ENCODE measurements around the gene APLF.

APLF gene

GRCh38 chr2:68506170-68506569 lies 38.8 kb downstream of the APLF start:
- no peaks in the 10 kb centered on the region for H3K4me1 Mint-ChIP-seq
- peaks cover 15% of the 10 kb centered on the region for H3K36me3 Mint-ChIP-seq (ENCODE audit: low read depth)
- H3K9me3 Mint-ChIP-seq, result peaks cover 5% of the 10 kb centered on the region
- H3K4me3 Mint-ChIP-seq, result no peak overlapping the region
- H3K27me3 Mint-ChIP-seq (ENCODE audit: low read depth), result no peaks in the 10 kb centered on the region
- TF ChIP-seq, protein P1, sequence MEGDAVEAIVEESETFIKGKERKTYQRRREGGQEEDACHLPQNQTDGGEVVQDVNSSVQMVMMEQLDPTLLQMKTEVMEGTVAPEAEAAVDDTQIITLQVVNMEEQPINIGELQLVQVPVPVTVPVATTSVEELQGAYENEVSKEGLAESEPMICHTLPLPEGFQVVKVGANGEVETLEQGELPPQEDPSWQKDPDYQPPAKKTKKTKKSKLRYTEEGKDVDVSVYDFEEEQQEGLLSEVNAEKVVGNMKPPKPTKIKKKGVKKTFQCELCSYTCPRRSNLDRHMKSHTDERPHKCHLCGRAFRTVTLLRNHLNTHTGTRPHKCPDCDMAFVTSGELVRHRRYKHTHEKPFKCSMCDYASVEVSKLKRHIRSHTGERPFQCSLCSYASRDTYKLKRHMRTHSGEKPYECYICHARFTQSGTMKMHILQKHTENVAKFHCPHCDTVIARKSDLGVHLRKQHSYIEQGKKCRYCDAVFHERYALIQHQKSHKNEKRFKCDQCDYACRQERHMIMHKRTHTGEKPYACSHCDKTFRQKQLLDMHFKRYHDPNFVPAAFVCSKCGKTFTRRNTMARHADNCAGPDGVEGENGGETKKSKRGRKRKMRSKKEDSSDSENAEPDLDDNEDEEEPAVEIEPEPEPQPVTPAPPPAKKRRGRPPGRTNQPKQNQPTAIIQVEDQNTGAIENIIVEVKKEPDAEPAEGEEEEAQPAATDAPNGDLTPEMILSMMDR (IDR thresholded peaks at IDR 0.05; ENCODE audit: unreplicated experiment in 3 of 3), result no peak
- no peak overlapping the region for H3K27ac Mint-ChIP-seq

DNA sequence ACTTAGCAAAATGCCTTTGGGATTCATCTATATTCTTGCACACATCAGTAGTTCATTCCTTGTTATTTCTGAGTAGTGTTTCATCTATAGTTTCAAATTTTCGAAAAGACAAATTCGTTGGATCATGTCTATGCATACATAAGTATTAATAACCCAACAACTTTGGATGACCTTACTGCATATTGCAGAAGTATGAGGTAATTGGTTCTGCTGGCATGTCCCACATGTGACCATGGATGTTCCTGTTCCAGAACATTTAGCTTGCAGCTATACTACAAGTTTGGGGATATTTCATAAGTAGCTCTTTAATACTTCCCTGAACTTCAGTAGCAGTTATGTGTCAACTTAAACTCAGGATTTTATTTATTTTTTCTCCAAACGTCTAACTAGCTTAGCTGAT lies 44.9 kb downstream of the APLF start:
- H3K4me1 Mint-ChIP-seq, result peaks cover 10% of the 10 kb centered on the region
- peaks cover 5% of the 10 kb centered on the region for H3K9me3 Mint-ChIP-seq
- H3K4me3 Mint-ChIP-seq, result no peak overlapping the region
- peaks cover 14% of the 10 kb centered on the region for H3K36me3 Mint-ChIP-seq (ENCODE audit: low read depth)
- TF ChIP-seq, protein P1 (IDR thresholded peaks at IDR 0.05; ENCODE audit: unreplicated experiment in 3 of 3), result no peak
- H3K27ac Mint-ChIP-seq, result no peak overlapping the region
- no peaks in the 10 kb centered on the region for H3K27me3 Mint-ChIP-seq (ENCODE audit: low read depth)

- TF ChIP-seq, protein P1 (IDR thresholded peaks at IDR 0.05; ENCODE audit: unreplicated experiment in 3 of 3), result no peak
- Mint-ChIP-seq H3K9me3 (peaks cover 5% of the 10 kb centered on the region), H3K27me3 (ENCODE audit: low read depth) (no peaks in the 10 kb centered on the region), H3K27ac (peak overlapping the region in 1 of 3 experiments; percentile 21), H3K36me3 (ENCODE audit: low read depth) (peaks cover 11% of the 10 kb centered on the region), H3K4me1 (peaks cover 10% of the 10 kb centered on the region), H3K4me3 (no peak overlapping the region)
These were observed 45.6 kb downstream of the APLF start for GRCh38 chr2:68512966-68513365.

GRCh38 chr2:68514316-68514929 lies 47.0 kb downstream of the APLF start:
- peaks cover 5% of the 10 kb centered on the region for H3K36me3 Mint-ChIP-seq (ENCODE audit: low read depth)
- no peak overlapping the region for H3K27ac Mint-ChIP-seq
- H3K27me3 Mint-ChIP-seq (ENCODE audit: low read depth), result no peaks in the 10 kb centered on the region
- no peak overlapping the region for H3K4me3 Mint-ChIP-seq
- H3K4me1 Mint-ChIP-seq, result peaks cover 10% of the 10 kb centered on the region
- H3K9me3 Mint-ChIP-seq, result no peaks in the 10 kb centered on the region
- TF ChIP-seq, protein P1 (IDR thresholded peaks at IDR 0.05; ENCODE audit: unreplicated experiment in 3 of 3), result no peak

DNA sequence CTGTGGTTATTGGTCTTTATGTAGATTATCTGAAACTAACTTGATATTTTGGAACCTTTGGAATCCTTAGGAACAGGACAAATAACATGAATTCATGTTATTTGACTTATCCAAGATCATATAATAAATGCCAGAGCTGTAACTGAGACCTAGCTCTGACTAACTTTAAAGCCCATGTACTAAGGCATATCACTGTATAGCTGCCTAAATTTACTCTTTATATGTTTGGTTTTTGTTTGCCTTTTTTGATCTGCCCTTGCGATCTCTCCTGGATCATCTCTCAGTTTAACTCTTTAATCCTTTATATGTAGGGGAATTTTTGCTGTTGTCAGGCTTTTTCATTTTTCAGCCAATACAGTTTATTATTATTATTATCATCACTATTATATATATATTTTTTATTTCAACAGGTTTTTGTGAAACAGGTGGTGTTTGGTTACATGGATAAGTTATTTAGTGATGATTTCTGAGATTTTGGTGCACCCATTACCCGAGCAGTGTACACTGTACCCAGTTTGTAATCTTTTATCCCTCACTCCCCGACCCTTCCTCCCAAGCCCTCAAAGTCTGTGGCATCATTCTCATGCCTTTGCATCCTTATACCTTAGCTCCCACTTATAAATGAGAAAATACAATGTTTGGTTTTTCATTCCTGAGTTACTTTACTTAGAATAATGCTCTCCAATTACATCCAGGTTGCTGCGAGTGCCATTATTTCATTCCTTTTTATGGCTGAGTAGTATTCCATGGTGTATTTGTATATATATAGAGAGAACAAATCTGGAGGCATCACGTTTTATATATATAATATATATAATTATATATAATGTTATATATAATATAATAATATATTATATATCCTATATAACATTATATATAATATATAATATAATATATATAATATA lies 48.9 kb downstream of the APLF start:
- H3K4me1 Mint-ChIP-seq, result peaks cover 10% of the 10 kb centered on the region
- H3K4me3 Mint-ChIP-seq, result no peak overlapping the region
- H3K9me3 Mint-ChIP-seq, result no peaks in the 10 kb centered on the region
- no peaks in the 10 kb centered on the region for H3K27me3 Mint-ChIP-seq (ENCODE audit: low read depth)
- TF ChIP-seq, protein P1 (IDR thresholded peaks at IDR 0.05; ENCODE audit: unreplicated experiment in 3 of 3), result no peak
- no peak overlapping the region for H3K27ac Mint-ChIP-seq
- H3K36me3 Mint-ChIP-seq (ENCODE audit: low read depth), result peaks cover 5% of the 10 kb centered on the region

Measured in nephron (organoid).